Measurements from ENCODE around the gene HOXB9. TPM values are rescaled to one million over a fixed set of nuclear protein-coding genes. Genes with fewer than 3 reads are reported as not detected.

The HOXB9 gene
- total and polyA plus RNA-seq, 2 of the 13 experiments (the other 11 are each of a cell fraction or from before 2014, with no cell fraction given) = not detected

- Histone ChIP-seq H3K79me2 (ENCODE audit: insufficient read depth, low read length) (no peaks in the 10 kb centered on the region), H3K36me3 (replicated peaks in 1 of 2; ENCODE audit: control insufficient read depth in 1 of 2, insufficient read depth in 2 of 2, low read length in 2 of 2) (no peaks in the 10 kb centered on the region), H3K27ac (ENCODE audit: extremely low read length, insufficient read depth, low read length) (no peak overlapping the region), H3K9me3 (ENCODE audit: low read length) (no peaks in the 10 kb centered on the region), H4K20me1 (ENCODE audit: insufficient read depth, low read length) (no peaks in the 10 kb centered on the region), H3K27me3 (ENCODE audit: control insufficient read depth in 1 of 2, insufficient read depth in 2 of 2, low read length in 2 of 2) (peaks cover 52 to 94% of the 10 kb centered on the region in 2 experiments), H2AFZ (ENCODE audit: low read length) (no peak overlapping the region), H3K4me3 (replicated peaks in 1 of 3; ENCODE audit: insufficient read depth in 1 of 3, low read depth in 2 of 3, low read length in 3 of 3) (no peak overlapping the region), H3K4me1 (ENCODE audit: insufficient read depth, low read length) (peaks cover 10% of the 10 kb centered on the region; the same call in 1 of the 2 replicates), H3K9ac (ENCODE audit: insufficient read depth, low read depth, low read length) (no peak overlapping the region), H3K4me2 (ENCODE audit: low read depth, low read length) (no peak overlapping the region)
- intact Hi-C loops (cut with micrococcal nuclease; ENCODE audit: unreplicated experiment) (no loop called here), in situ Hi-C loops (cut with HindIII; ENCODE audit: extremely low pct_ligation_motif_present, low pct_unique_long_range_greater_than_20kb) (loop anchor here (5.0 kb wide), 1 partner anchor 445 kb away; no protein-coding TSS in a partner anchor)
- FAIRE-seq (no peak), ATAC-seq (no peak), DNase-seq (ENCODE audit: low spot score) (no peak)
- POLR2A ChIA-PET = no interaction called here
- BruUV-seq (replicated peaks) = no TSS peak
- TF ChIP-seq ZNF776 (CRISPR knock-in tag; IDR thresholded peaks at IDR 0.05) (no peak), ZNF501 (CRISPR knock-in tag; IDR thresholded peaks at IDR 0.05) (no peak), ATF7 (IDR thresholded peaks at IDR 0.05) (no peak), ATF7 (CRISPR knock-in tag; IDR thresholded peaks at IDR 0.05) (no peak), ZNF768 (CRISPR knock-in tag; IDR thresholded peaks at IDR 0.05) (no peak), ATF2 (CRISPR knock-in tag; IDR thresholded peaks at IDR 0.05) (no peak), HOXA7 (CRISPR knock-in tag; IDR thresholded peaks at IDR 0.05) (no peak), SMAD9 (CRISPR knock-in tag; IDR thresholded peaks at IDR 0.05) (no peak), WIZ (CRISPR knock-in tag; IDR thresholded peaks at IDR 0.05) (no peak), ZNF850 (CRISPR knock-in tag; conservative IDR thresholded peaks at IDR 0.05) (no peak), ZNF160 (CRISPR knock-in tag; IDR thresholded peaks at IDR 0.05) (no peak), CERS6 (CRISPR knock-in tag; IDR thresholded peaks at IDR 0.05) (no peak), MED8 (CRISPR knock-in tag; IDR thresholded peaks at IDR 0.05; ENCODE audit: insufficient replicate concordance) (no peak), MIXL1 (CRISPR knock-in tag; IDR thresholded peaks at IDR 0.05) (no peak), ATM (IDR thresholded peaks at IDR 0.05; ENCODE audit: borderline replicate concordance) (no peak), ZFX (CRISPR knock-in tag; IDR thresholded peaks at IDR 0.05; ENCODE audit: low read depth) (no peak), ZNF577 (CRISPR knock-in tag; IDR thresholded peaks at IDR 0.05; ENCODE audit: borderline replicate concordance, low read depth) (no peak), ZNF367 (CRISPR knock-in tag; IDR thresholded peaks at IDR 0.05; ENCODE audit: borderline replicate concordance) (no peak), SMAD1 (CRISPR knock-in tag; IDR thresholded peaks at IDR 0.05; ENCODE audit: borderline replicate concordance, low read depth) (no peak)
- CTCF ChIA-PET (ENCODE audit: low intra/inter-chr PET ratio, low total read pairs) = no interaction called here
- 33% methylated on average over 18 of the region's 26 CpGs for WGBS (ENCODE audit: low lambda C conversion rate)
Measured at GRCh38 chr17:48596735-48597527, 29.2 kb downstream of the HOXB9 start.

Data from HepG2 (cell line).